Measurements from ENCODE around the gene LRMDA. TPM values are rescaled to one million over a fixed set of nuclear protein-coding genes. Genes with fewer than 3 reads are reported as not detected.

The LRMDA gene
- total and polyA plus RNA-seq, 12 donors: 30.7 to 132 (median 78.1) TPM

DNA sequence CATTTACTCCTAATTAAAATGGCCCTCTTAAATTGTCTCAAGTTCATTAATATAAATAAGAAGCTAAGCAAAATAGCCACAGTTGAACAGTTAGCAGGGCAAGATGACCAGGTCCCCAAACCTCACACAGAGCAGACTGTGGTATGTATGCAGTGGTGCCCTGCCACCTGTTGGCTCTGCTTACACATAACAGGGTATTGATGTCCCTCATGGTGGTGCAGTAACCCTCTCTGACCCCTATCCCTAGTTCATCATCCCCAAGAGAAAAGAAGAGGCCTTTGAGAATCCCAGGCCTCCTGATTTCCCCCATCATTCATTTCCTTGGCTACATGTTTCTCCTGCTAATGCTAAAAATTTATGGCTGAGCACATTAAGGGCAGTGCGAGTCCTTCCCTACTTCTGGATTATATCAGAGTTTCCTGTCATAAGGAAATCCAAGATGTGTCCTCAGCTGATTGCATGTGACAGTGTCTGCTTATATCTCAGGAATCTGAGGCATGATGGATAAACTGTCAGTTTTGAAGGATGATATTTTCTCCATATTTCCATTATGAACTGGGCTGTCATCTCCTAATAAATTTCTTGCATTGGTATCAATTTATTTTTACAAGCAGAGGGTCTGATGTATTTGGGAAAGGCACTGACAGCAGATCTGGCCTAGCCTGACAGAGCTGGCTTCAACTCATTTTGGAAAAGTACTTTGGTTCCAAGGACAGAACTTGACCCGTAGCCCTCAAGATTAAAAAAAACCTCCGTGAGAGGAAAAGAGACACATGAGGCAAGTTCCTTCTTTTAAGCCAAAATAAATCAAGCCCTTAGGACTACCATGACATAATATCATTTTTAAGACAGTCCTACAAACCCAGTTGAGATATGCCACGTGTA lies 880.6 kb downstream of the LRMDA start:
- Histone ChIP-seq H3K27me3 (no peaks in the 10 kb centered on the region), H3K4me3 (no peak overlapping the region), H3K4me1 (replicated peaks in 1 of 2) (peaks cover 24 to 36% of the 10 kb centered on the region in 2 donors), H3K36me3 (replicated peaks in 1 of 2) (no peaks in the 10 kb centered on the region), H3K27ac (no peak overlapping the region), H3K9me3 (replicated peaks in 1 of 3) (no peaks in the 10 kb centered on the region)
- TF ChIP-seq POLR2A (IDR thresholded peaks at IDR 0.05): no peak
- TF ChIP-seq, protein P1, sequence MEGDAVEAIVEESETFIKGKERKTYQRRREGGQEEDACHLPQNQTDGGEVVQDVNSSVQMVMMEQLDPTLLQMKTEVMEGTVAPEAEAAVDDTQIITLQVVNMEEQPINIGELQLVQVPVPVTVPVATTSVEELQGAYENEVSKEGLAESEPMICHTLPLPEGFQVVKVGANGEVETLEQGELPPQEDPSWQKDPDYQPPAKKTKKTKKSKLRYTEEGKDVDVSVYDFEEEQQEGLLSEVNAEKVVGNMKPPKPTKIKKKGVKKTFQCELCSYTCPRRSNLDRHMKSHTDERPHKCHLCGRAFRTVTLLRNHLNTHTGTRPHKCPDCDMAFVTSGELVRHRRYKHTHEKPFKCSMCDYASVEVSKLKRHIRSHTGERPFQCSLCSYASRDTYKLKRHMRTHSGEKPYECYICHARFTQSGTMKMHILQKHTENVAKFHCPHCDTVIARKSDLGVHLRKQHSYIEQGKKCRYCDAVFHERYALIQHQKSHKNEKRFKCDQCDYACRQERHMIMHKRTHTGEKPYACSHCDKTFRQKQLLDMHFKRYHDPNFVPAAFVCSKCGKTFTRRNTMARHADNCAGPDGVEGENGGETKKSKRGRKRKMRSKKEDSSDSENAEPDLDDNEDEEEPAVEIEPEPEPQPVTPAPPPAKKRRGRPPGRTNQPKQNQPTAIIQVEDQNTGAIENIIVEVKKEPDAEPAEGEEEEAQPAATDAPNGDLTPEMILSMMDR (IDR thresholded peaks at IDR 0.05): peak in 5 of 6 experiments; percentile 29 to 52 (median 41)
- intact Hi-C loops (cut with DNase I): loop anchor here in 1 of 2 donors (10.0 kb wide), 1 partner anchor 243 kb away; no protein-coding TSS in a partner anchor
- 21 to 27% (median 25%) methylated on average over 4 of the region's 4 CpGs for WGBS, 4 donors
- peak in 5 of 7 donors; percentile 38 to 72 (median 49) for DNase-seq

DNA sequence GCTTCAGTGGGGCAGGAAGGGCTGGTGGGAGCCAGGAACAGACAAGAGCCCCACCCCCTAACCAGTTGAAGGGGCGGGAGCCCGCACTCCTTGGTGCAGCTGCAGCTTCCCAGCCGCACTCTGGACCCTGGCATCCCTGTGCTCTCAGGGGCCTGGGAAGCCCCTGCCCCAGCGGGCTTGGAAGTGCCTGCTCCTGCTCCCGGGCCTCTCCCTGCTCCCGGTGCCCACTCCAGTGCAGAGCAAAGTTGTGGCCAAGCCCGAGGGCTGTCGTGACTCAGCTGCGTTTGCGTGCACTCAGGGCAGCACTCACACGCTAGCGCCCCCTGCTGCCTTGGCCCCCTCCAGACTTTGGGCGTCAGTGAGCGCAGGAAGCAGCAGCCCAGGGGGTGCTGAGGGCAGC lies 883.8 kb downstream of the LRMDA start:
- H3K36me3 ChIP-seq (replicated peaks in 1 of 2): no peaks in the 10 kb centered on the region
- 93 to 98% (median 93%) methylated on average over 5 to 14 of the region's 14 CpGs for WGBS, 4 donors
- no peaks in the 10 kb centered on the region for H3K9me3 ChIP-seq (replicated peaks in 1 of 3)
- TF ChIP-seq POLR2A (IDR thresholded peaks at IDR 0.05): no peak
- TF ChIP-seq, protein P1 (IDR thresholded peaks at IDR 0.05): no peak
- DNase-seq: no peak
- H3K4me1 ChIP-seq (replicated peaks in 1 of 2): peaks cover 13 to 20% of the 10 kb centered on the region in 2 donors
- intact Hi-C loops (cut with DNase I): loop anchor here in 1 of 2 donors (10.0 kb wide), 1 partner anchor 240 kb away; no protein-coding TSS in a partner anchor
- H3K27ac ChIP-seq: no peak overlapping the region
- no peak overlapping the region for H3K4me3 ChIP-seq
- H3K27me3 ChIP-seq: no peaks in the 10 kb centered on the region

DNA sequence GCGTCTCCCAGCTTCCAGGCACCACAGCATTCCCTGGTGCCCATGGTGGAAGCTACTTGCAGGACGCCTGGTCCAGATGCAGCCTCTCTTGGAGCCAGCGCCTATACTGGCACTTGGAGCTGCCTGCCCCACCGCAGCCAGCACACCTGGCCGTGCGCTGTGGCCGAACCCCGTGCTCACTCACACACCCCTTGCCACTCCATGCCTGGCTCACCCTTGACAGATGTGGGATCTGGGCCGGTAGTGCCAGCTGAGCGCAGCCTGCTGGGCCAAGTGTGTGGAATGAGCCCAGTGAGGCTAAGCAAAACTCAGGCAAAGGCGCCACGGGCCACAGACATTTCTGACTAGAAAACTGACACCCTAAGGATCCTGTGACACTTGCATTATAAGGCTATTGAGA lies 884.8 kb downstream of the LRMDA start:
- intact Hi-C loops (cut with DNase I): loop anchor here in 1 of 2 donors (10.0 kb wide), 1 partner anchor 239 kb away; no protein-coding TSS in a partner anchor
- 98 to 100% (median 99%) methylated on average over 2 to 12 of the region's 12 CpGs for WGBS, 4 donors
- no peak overlapping the region for H3K27ac ChIP-seq

DNA sequence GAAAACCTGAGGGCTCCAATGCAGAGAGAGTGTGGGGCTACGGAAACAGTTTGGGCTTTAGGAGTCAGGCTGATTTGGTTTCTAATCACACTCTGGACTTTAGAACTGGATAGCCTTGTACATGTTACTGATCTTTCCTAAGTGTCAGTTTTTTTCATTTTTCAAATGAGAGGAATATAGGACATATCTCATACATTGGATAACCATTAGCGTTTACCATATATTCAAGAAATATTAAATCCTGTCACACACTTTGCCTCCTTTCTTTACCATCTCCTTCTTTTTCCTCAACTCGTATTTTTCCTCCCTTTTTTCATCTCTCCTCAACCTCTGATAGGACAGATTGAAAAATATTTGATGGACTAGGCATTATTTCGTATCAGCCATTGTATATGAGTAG lies 885.7 kb downstream of the LRMDA start:
- DNase-seq: no peak
- intact Hi-C loops (cut with DNase I): loop anchor here in 1 of 2 donors (10.0 kb wide), 1 partner anchor 238 kb away; no protein-coding TSS in a partner anchor
- no peak overlapping the region for H3K4me3 ChIP-seq

More for the DNA sequence above, 884.8 kb downstream of the LRMDA start:
- H3K27me3 ChIP-seq: no peaks in the 10 kb centered on the region
- no peak for DNase-seq
- H3K9me3 ChIP-seq (replicated peaks in 1 of 3): no peaks in the 10 kb centered on the region
- no peak overlapping the region for H3K4me3 ChIP-seq
- peaks cover 10 to 13% of the 10 kb centered on the region in 2 donors for H3K4me1 ChIP-seq (replicated peaks in 1 of 2)
- TF ChIP-seq POLR2A (IDR thresholded peaks at IDR 0.05): no peak
- TF ChIP-seq, protein P1 (IDR thresholded peaks at IDR 0.05): no peak
- no peaks in the 10 kb centered on the region for H3K36me3 ChIP-seq (replicated peaks in 1 of 2)

More for the DNA sequence above, 885.7 kb downstream of the LRMDA start:
- H3K9me3 ChIP-seq (replicated peaks in 1 of 3): no peaks in the 10 kb centered on the region
- TF ChIP-seq, protein P1 (IDR thresholded peaks at IDR 0.05): no peak
- no peak for TF ChIP-seq POLR2A (IDR thresholded peaks at IDR 0.05)
- no peak overlapping the region for H3K27ac ChIP-seq
- H3K36me3 ChIP-seq (replicated peaks in 1 of 2): no peaks in the 10 kb centered on the region
- H3K4me1 ChIP-seq (replicated peaks in 1 of 2): peaks cover 7 to 8% of the 10 kb centered on the region in 2 donors
- whole genome bisulfite sequencing, 4 donors: 92 to 98% (median 95%) methylated on average over 4 of the region's 4 CpGs
- H3K27me3 ChIP-seq: no peaks in the 10 kb centered on the region

Measured in adrenal gland (tissue), 12 donors.